H1 (cell line): ENCODE data around the gene KXD1. TPM values are rescaled to one million over a fixed set of nuclear protein-coding genes. Genes with fewer than 3 reads are reported as not detected.

Source experiments
- CTCF ChIA-PET: fragments of 300-600 bp; sonication (Branson Sonifier 250); formaldehyde crosslinking; loops from one replicate; lab custom pipeline; 2021; ENCODE audit not compliant: partially characterized antibody; lab: Charles Lee
- POLR2A ChIA-PET: fragments of 300-600 bp; sonication (Branson Sonifier 250); formaldehyde crosslinking; loops from one replicate; lab custom pipeline; 2021; ENCODE audit warnings: inconsistent platforms; ENCODE audit not compliant: partially characterized antibody; lab: Charles Lee
- DNase-seq, 2 experiments: peaks; one replicate each; pipeline versions ENCODE4 v3.0.0 to v3.0.0-alpha.2; 2010 to 2022; ENCODE audit warnings: low spot score in 2 of 2, low read depth in 1 of 2, mixed read lengths in 1 of 2
- FAIRE-seq: peaks from 2 replicates; lab custom pipeline; 2011; peaks lifted over from hg19 to GRCh38; lab: Jason Lieb, UNC
- H2AFZ ChIP-seq: 2 replicates; pipeline ENCODE4 v1.8.1; 2012; ENCODE audit warnings: low read length, inconsistent platforms
- H2AK5ac ChIP-seq: 2 replicates; pipeline ENCODE4 v1.6.1; 2013; ENCODE audit warnings: low read depth, low read length
- H2BK120ac ChIP-seq: replicated peaks from 2 replicates; pipeline ENCODE3; 2013; ENCODE audit warnings: low read depth, low read length, inconsistent platforms
- H2BK12ac ChIP-seq: 2 replicates; pipeline ENCODE4 v1.6.1; 2013; ENCODE audit warnings: low read depth, low read length
- H2BK15ac ChIP-seq: 2 replicates; pipeline ENCODE4 v1.6.1; 2013; ENCODE audit warnings: low read length
- H2BK20ac ChIP-seq: 2 replicates; pipeline ENCODE4 v1.6.1; 2013; ENCODE audit warnings: low read length
- H2BK5ac ChIP-seq: 2 replicates; pipeline ENCODE4 v1.6.1; 2013; ENCODE audit warnings: low read depth, low read length
- H3K14ac ChIP-seq: 2 replicates; pipeline ENCODE4 v1.6.1; 2013; ENCODE audit warnings: inconsistent platforms; ENCODE audit not compliant: insufficient read length
- H3K18ac ChIP-seq: 2 replicates; pipeline ENCODE4 v1.6.1; 2013; ENCODE audit warnings: low read length; ENCODE audit errors: extremely low read depth
- H3K23ac ChIP-seq: 2 replicates; pipeline ENCODE4 v1.6.1; 2013; ENCODE audit warnings: inconsistent platforms; ENCODE audit not compliant: insufficient read length
- H3K23me2 ChIP-seq: 2 replicates; pipeline ENCODE4 v1.6.1; 2013; ENCODE audit warnings: low read depth, low read length
- H3K27ac ChIP-seq: 2 replicates; pipeline ENCODE4 v1.6.1; 2011; ENCODE audit warnings: low read depth, low read length, inconsistent platforms
- H3K27me3 ChIP-seq, 4 experiments: replicated peaks in 1 of 4; 1 replicate in 1 of 4; 2 replicates in 3 of 4; pipeline versions ENCODE4 v1.6.1 to v1.8.1; 2011 to 2013; ENCODE audit warnings: low read length in 3 of 4, mild to moderate bottlenecking in 3 of 4, inconsistent platforms in 2 of 4, mixed read lengths in 2 of 4, moderate library complexity in 1 of 4; ENCODE audit not compliant: control insufficient read depth in 3 of 4, insufficient read depth in 3 of 4; ENCODE audit errors: extremely low read depth in 1 of 4
- H3K36me3 ChIP-seq, 4 experiments: 2 replicates each; pipeline versions ENCODE4 v1.6.1 to v1.8.1; 2011 to 2013; ENCODE audit warnings: mild to moderate bottlenecking in 4 of 4, low read length in 3 of 4, moderate library complexity in 2 of 4, control low read depth in 1 of 4, inconsistent platforms in 1 of 4; ENCODE audit not compliant: insufficient read depth in 4 of 4, control insufficient read depth in 2 of 4
- H3K4ac ChIP-seq: replicated peaks from 2 replicates; pipeline ENCODE3; 2013; ENCODE audit warnings: low read length, low read depth, mixed read lengths, inconsistent platforms; ENCODE audit not compliant: insufficient read length
- H3K4me1 ChIP-seq, 4 experiments: replicated peaks in 1 of 4; 1 replicate in 1 of 4; 2 replicates in 3 of 4; pipeline versions ENCODE4 v1.6.1 to v1.8.1; 2011 to 2013; ENCODE audit warnings: low read length in 3 of 4, inconsistent platforms in 2 of 4, mixed read lengths in 1 of 4; ENCODE audit not compliant: insufficient read depth in 4 of 4, control insufficient read depth in 3 of 4
- H3K4me2 ChIP-seq, 2 experiments: 2 replicates each; pipeline versions ENCODE4 v1.6.1 to v1.8.1; 2011 to 2013; ENCODE audit warnings: low read depth in 2 of 2, low read length in 2 of 2, control low read depth in 1 of 2, inconsistent platforms in 1 of 2, mild to moderate bottlenecking in 1 of 2; ENCODE audit not compliant: insufficient read depth in 1 of 2
- H3K4me3 ChIP-seq, 4 experiments: fragments of 200-600, 300-600 bp in 1 of 4; sonication (generic), shearing (Covaris generic), sonication (Bioruptor Twin) in 1 of 4; 2 replicates each; pipeline versions ENCODE4 v1.5.1 to v1.8.1; 2011 to 2016; ENCODE audit warnings: low read length in 4 of 4, low read depth in 3 of 4, control low read depth in 2 of 4, inconsistent platforms in 2 of 4, mild to moderate bottlenecking in 2 of 4, mixed read lengths in 1 of 4, moderate library complexity in 1 of 4; ENCODE audit not compliant: insufficient read depth in 2 of 4; ENCODE audit errors: extremely low read depth in 1 of 4
- H3K56ac ChIP-seq: replicated peaks from 2 replicates; pipeline ENCODE3; 2013; ENCODE audit warnings: low read depth, mild to moderate bottlenecking, mixed read lengths, low read length, inconsistent platforms; ENCODE audit not compliant: insufficient read length
- H3K79me1 ChIP-seq: 2 replicates; pipeline ENCODE4 v1.6.1; 2013; ENCODE audit warnings: low read depth, low read length, control low read depth
- H3K79me2 ChIP-seq, 2 experiments: 2 replicates each; pipeline versions ENCODE4 v1.6.1 to v1.8.1; 2012 to 2013; ENCODE audit warnings: low read length in 2 of 2, mild to moderate bottlenecking in 2 of 2, inconsistent platforms in 1 of 2; ENCODE audit not compliant: insufficient read depth in 2 of 2, control insufficient read depth in 1 of 2
- H3K9ac ChIP-seq, 4 experiments: replicated peaks in 1 of 4; 1 replicate in 1 of 4; 2 replicates in 3 of 4; pipeline versions ENCODE4 v1.6.1 to v1.8.1; 2011 to 2013; ENCODE audit warnings: low read depth in 3 of 4, low read length in 3 of 4, control low read depth in 2 of 4, mild to moderate bottlenecking in 2 of 4, moderate library complexity in 2 of 4, inconsistent platforms in 1 of 4; ENCODE audit errors: extremely low read depth in 1 of 4
- H3K9me3 ChIP-seq, 2 experiments: 2 replicates each; pipeline versions ENCODE4 v1.6.1 to v1.8.1; 2012 to 2013; ENCODE audit warnings: mild to moderate bottlenecking in 2 of 2, moderate library complexity in 2 of 2, control low read depth in 1 of 2, inconsistent platforms in 1 of 2, low read depth in 1 of 2, low read length in 1 of 2, mixed read lengths in 1 of 2; ENCODE audit not compliant: insufficient read depth in 2 of 2
- H4K20me1 ChIP-seq, 2 experiments: replicated peaks in 1 of 2; 2 replicates each; pipeline versions ENCODE3 to v1.8.1; 2011 to 2013; ENCODE audit warnings: inconsistent platforms in 2 of 2, low read length in 2 of 2, mild to moderate bottlenecking in 1 of 2; ENCODE audit not compliant: insufficient read depth in 2 of 2, control insufficient read depth in 1 of 2
- H4K5ac ChIP-seq: 2 replicates; pipeline ENCODE4 v1.6.1; 2013; ENCODE audit warnings: low read length, low read depth, mixed read lengths, inconsistent platforms; ENCODE audit not compliant: insufficient read length
- H4K8ac ChIP-seq: 2 replicates; pipeline ENCODE4 v1.8.0; 2013; ENCODE audit warnings: mild to moderate bottlenecking, moderate library complexity, low read length, inconsistent platforms; ENCODE audit not compliant: insufficient read depth; ENCODE audit errors: extremely low read depth
- H4K91ac ChIP-seq: replicated peaks from 2 replicates; pipeline ENCODE3; 2013; ENCODE audit warnings: low read length, mixed read lengths, inconsistent platforms; ENCODE audit not compliant: insufficient read length
- CHD2 ChIP-seq: IDR thresholded peaks from 2 replicates; pipeline ENCODE4 v1.6.1; 2012; ENCODE audit warnings: low read length, improper control_type of control experiment
- RXRA ChIP-seq: IDR thresholded peaks from 2 replicates; pipeline ENCODE4 v1.6.1; 2011; ENCODE audit warnings: low read depth, mild to moderate bottlenecking, low read length, moderate library complexity; ENCODE audit not compliant: insufficient read depth
- TBP ChIP-seq: IDR thresholded peaks from 2 replicates; pipeline ENCODE4 v1.6.1; 2011; ENCODE audit warnings: low read depth, low read length, improper control_type of control experiment
- WGBS, 2 experiments: shearing (Covaris generic) in 1 of 2; methylation state at CpG; one replicate each; pipeline versions ENCODE4 v1.1.6 to v1.1.7; 2013 to 2015; ENCODE audit warnings: low lambda C conversion rate in 2 of 2, mixed read lengths in 2 of 2, inconsistent platforms in 1 of 2, low coverage in 1 of 2, missing lambda C conversion rate in 1 of 2; ENCODE audit not compliant: insufficient replicate concordance in 2 of 2, insufficient coverage in 1 of 2, insufficient read length in 1 of 2; ENCODE audit errors: extremely low coverage in 1 of 2, missing lambda C conversion rate in 1 of 2; 5-methylcytosine and 5-hydroxymethylcytosine counted together
- polyA plus RNA-seq, 7 experiments: library from polyadenylated mRNA; depleted of rRNA in 3 of 7; stranded (reverse) in 5 of 7; unstranded in 2 of 7; fragments of >200 nt in 5 of 7; fragments of 200-250 nt in 2 of 7; gene quantifications; 1 replicate in 5 of 7; 2 replicates in 1 of 7; 4 replicates in 1 of 7; pipeline versions ENCODE4 v1.2.1 to v1.2.3, GENCODE V29; 2011 to 2013; ENCODE audit warnings: missing spikeins in 2 of 7, mixed read lengths in 2 of 7
- total RNA-seq: library from RNA; stranded (reverse); fragmentation: NEBNext Ultra II Directional; extraction: Animal tissue kit (Norgen Biotek cat#: 25700); gene quantifications from 2 replicates; pipeline ENCODE4 v1.2.1, GENCODE V29; 2021
- TF ChIP-seq, protein P1 (sequence below): IDR thresholded peaks from 2 replicates; pipeline ENCODE4 v1.6.1; 2012; ENCODE audit warnings: inconsistent platforms

KXD1 gene
- total and polyA plus RNA-seq, 2 of the 8 experiments (the other 6 are each of a cell fraction or from before 2014, with no cell fraction given) = 115 to 267 TPM

DNA sequence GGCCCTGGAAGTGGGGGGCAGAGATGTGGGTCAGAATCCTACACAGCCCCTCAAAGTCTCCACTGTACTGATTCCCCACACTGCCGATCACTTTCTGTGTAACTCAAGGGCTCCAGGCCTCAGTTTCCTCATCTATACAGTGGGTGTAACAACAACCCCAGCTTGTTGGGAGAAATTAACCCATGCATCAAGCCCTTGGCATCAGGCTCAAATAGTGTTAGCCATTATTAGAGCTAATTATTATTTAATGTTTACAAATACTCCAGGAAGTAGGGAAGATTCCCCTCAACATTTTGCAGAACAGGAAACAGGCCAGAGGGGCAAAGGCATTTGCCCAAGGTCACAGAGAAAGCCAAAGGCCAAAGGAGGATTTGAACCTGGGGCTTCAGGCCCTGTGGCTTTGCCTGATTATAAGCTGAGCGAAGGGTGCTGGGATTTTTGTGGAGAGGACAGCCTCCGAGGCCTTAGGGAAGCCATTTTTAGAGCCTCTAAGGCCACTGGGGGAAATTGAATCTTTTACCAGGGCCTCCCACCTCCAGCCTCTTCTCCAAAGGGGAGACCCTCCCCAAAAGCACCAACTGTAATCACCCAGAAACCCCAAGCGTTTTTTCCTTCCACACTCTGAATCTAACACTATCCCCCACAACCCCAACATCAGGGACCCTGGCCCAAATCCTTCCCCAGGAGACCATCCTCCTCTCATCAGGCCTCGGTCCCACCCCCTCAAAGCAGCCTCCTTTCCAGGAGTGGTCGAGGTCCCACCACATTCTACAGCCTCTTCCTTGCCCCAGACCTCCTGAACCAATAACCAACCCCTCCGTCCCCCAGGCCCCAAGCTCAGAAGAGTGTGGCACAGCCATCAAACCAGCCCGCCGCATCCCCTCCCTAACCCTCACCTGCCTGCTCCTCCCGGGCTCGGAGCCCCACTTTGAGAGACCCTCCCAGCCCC is 15.4 kb upstream of the KXD1 start:
- no peaks in the 10 kb centered on the region; the same call in 1 of the 2 replicates for H3K79me1 ChIP-seq
- H4K5ac ChIP-seq = no peak overlapping the region
- FAIRE-seq = no peak
- H2BK5ac ChIP-seq = 0 out of 2 replicates have a peak overlapping the region, but pooled peaks have one; percentile 35
- peak overlapping the region in 3 of 4 experiments; percentile 8 to 69 (median 32); a peak in 3 of 7 replicates for H3K9ac ChIP-seq
- 36% methylated on average over 11 of the region's 11 CpGs; no CpG with 5 or more reads in 1 of the 2 experiments for WGBS, 2 experiments
- peaks cover 9 to 34% (median 21%) of the 10 kb centered on the region in 4 experiments; a peak in 7 of 8 replicates for H3K36me3 ChIP-seq
- no peak for DNase-seq
- H2BK12ac ChIP-seq = no peak overlapping the region
- H3K4me2 ChIP-seq = peak overlapping the region; percentile 81 to 84
- H4K20me1 ChIP-seq = peaks cover 0 to 4% of the 10 kb centered on the region in 2 experiments
- ChIA-PET POLR2A (interaction anchor here (0.8 to 1.4 kb wide), 6 partner anchors 12 to 38 kb away, joined by 3 to 4 read pairs (median 4); partner anchors contain the start of gene UBA52), CTCF (interaction anchor here (0.6 kb wide), 1 partner anchor 17 kb away, joined by 3 read pairs; no protein-coding TSS in a partner anchor)
- H3K4me3 ChIP-seq = peak overlapping the region; percentile 61 to 77 (median 64)
- peak overlapping the region; percentile 21; the same call in 1 of the 2 replicates for H4K8ac ChIP-seq
- no peak overlapping the region for H2AK5ac ChIP-seq
- peaks cover 0 to 16% of the 10 kb centered on the region in 2 experiments; a peak in 2 of 4 replicates for H3K79me2 ChIP-seq
- no peak overlapping the region for H3K18ac ChIP-seq
- H3K14ac ChIP-seq = no peak overlapping the region
- no peak overlapping the region for H2AFZ ChIP-seq
- H3K23me2 ChIP-seq = peaks cover 8% of the 10 kb centered on the region
- no peak overlapping the region for H2BK20ac ChIP-seq
- no peak overlapping the region for H3K27ac ChIP-seq
- peaks cover 0 to 9% (median 4%) of the 10 kb centered on the region in 4 experiments; a peak in 1 of 7 replicates for H3K4me1 ChIP-seq
- no peaks in the 10 kb centered on the region for H3K9me3 ChIP-seq
- no peaks in the 10 kb centered on the region for H3K27me3 ChIP-seq
- no peak overlapping the region for H2BK15ac ChIP-seq
- H4K91ac ChIP-seq = no peak overlapping the region
- no peak overlapping the region for H3K23ac ChIP-seq
- H3K4ac ChIP-seq = no peak overlapping the region
- no peak overlapping the region for H3K56ac ChIP-seq
- no peak overlapping the region for H2BK120ac ChIP-seq
- TF ChIP-seq RXRA = no peak
- no peak for TF ChIP-seq TBP
- TF ChIP-seq CHD2 = no peak
- TF ChIP-seq, protein P1, sequence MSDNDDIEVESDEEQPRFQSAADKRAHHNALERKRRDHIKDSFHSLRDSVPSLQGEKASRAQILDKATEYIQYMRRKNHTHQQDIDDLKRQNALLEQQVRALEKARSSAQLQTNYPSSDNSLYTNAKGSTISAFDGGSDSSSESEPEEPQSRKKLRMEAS = no peak
